ENCODE data around the gene KTN1.

GRCh38 chr14:55589171-55589570, 9.2 kb downstream of the KTN1 start:
- TF ChIP-seq CTCF (IDR thresholded peaks at IDR 0.05) (no peak), ZFX (IDR thresholded peaks at IDR 0.05; ENCODE audit: borderline replicate concordance) (no peak)

All from 22Rv1 (cell line).